Neuronal stem cell (in vitro differentiated cells): Measurements from ENCODE around the gene MTPN.

Experiments used
- DNase-seq: peaks from one replicate; pipeline ENCODE4 v3.0.0-alpha.2; 2013; ENCODE audit warnings: low spot score
- H2AFZ ChIP-seq: one replicate; pipeline ENCODE4 v1.6.1; 2013; ENCODE audit warnings: mild to moderate bottlenecking, low read length, inconsistent platforms
- H2AK5ac ChIP-seq: 2 replicates; pipeline ENCODE4 v1.6.1; 2013; ENCODE audit warnings: low read depth, mild to moderate bottlenecking, inconsistent platforms, low read length, moderate library complexity, mixed read lengths
- H2BK120ac ChIP-seq: 2 replicates; pipeline ENCODE4 v1.6.1; 2013; ENCODE audit warnings: low read depth, mild to moderate bottlenecking, inconsistent platforms, low read length, moderate library complexity, mixed read lengths
- H2BK12ac ChIP-seq: one replicate; pipeline ENCODE4 v1.6.1; 2013; ENCODE audit warnings: low read length, inconsistent platforms
- H2BK15ac ChIP-seq: 2 replicates; pipeline ENCODE4 v1.6.1; 2013; ENCODE audit warnings: mild to moderate bottlenecking, low read length, inconsistent platforms, mixed read lengths
- H2BK5ac ChIP-seq: one replicate; pipeline ENCODE4 v1.6.1; 2013; ENCODE audit warnings: inconsistent platforms, mild to moderate bottlenecking, low read length, moderate library complexity
- H3K14ac ChIP-seq: one replicate; pipeline ENCODE4 v1.6.1; 2013; ENCODE audit warnings: low read length, inconsistent platforms
- H3K18ac ChIP-seq: 2 replicates; pipeline ENCODE4 v1.6.1; 2013; ENCODE audit warnings: low read length, inconsistent platforms
- H3K23ac ChIP-seq: 2 replicates; pipeline ENCODE4 v1.6.1; 2013; ENCODE audit warnings: low read depth, mild to moderate bottlenecking, mixed read lengths, low read length, inconsistent platforms; ENCODE audit not compliant: poor library complexity
- H3K27ac ChIP-seq: replicated peaks from 3 replicates; pipeline ENCODE4 v1.5.1; 2013; ENCODE audit warnings: low read length, inconsistent platforms
- H3K27me3 ChIP-seq, 3 experiments: 2 replicates each; pipeline ENCODE4 v1.6.1; 2013; ENCODE audit warnings: low read length in 3 of 3, mild to moderate bottlenecking in 2 of 3, inconsistent platforms in 1 of 3, low read depth in 1 of 3, mixed read lengths in 1 of 3, moderate library complexity in 1 of 3; ENCODE audit not compliant: control insufficient read depth in 3 of 3, insufficient read depth in 3 of 3
- H3K36me3 ChIP-seq, 2 donors: replicated peaks in 1 of 2; 2 replicates each; pipeline ENCODE4 v1.6.1; 2013; ENCODE audit warnings: low read length in 2 of 2; ENCODE audit not compliant: control insufficient read depth in 2 of 2, insufficient read depth in 2 of 2
- H3K4ac ChIP-seq: 2 replicates; pipeline ENCODE4 v1.6.1; 2013; ENCODE audit warnings: inconsistent platforms, mild to moderate bottlenecking, low read length, moderate library complexity
- H3K4me1 ChIP-seq, 2 donors: 1 replicate in 1 of 2; 2 replicates in 1 of 2; pipeline ENCODE4 v1.6.1; 2013; ENCODE audit warnings: low read length in 2 of 2, low read depth in 1 of 2; ENCODE audit not compliant: control insufficient read depth in 2 of 2, insufficient read depth in 1 of 2
- H3K4me2 ChIP-seq: one replicate; pipeline ENCODE4 v1.6.1; 2013; ENCODE audit warnings: mild to moderate bottlenecking, low read length, inconsistent platforms; ENCODE audit not compliant: insufficient read depth, poor library complexity, severe bottlenecking
- H3K4me3 ChIP-seq, 2 donors: 2 replicates each; pipeline ENCODE4 v1.5.1; 2013; ENCODE audit warnings: low read length in 2 of 2, mild to moderate bottlenecking in 2 of 2, inconsistent platforms in 1 of 2, moderate library complexity in 1 of 2
- H3K79me1 ChIP-seq: one replicate; pipeline ENCODE4 v1.6.1; 2013; ENCODE audit warnings: low read depth, mild to moderate bottlenecking, inconsistent platforms, low read length, moderate library complexity
- H3K9ac ChIP-seq: one replicate; pipeline ENCODE4 v1.6.1; 2013; ENCODE audit warnings: mild to moderate bottlenecking, low read depth, low read length, inconsistent platforms; ENCODE audit not compliant: poor library complexity
- H3K9me3 ChIP-seq, 2 donors: replicated peaks in 1 of 2; 2 replicates each; pipeline versions ENCODE3 to v1.6.1; 2013; ENCODE audit warnings: low read length in 2 of 2, mild to moderate bottlenecking in 2 of 2, inconsistent platforms in 1 of 2, low read depth in 1 of 2, mixed read lengths in 1 of 2, moderate library complexity in 1 of 2; ENCODE audit not compliant: control insufficient read depth in 2 of 2, insufficient read depth in 1 of 2
- H4K8ac ChIP-seq: one replicate; pipeline ENCODE4 v1.6.1; 2013; ENCODE audit warnings: low read depth, mild to moderate bottlenecking, inconsistent platforms, low read length, moderate library complexity
- H4K91ac ChIP-seq: one replicate; pipeline ENCODE4 v1.6.1; 2013; ENCODE audit warnings: low read length, low read depth, mild to moderate bottlenecking, inconsistent platforms; ENCODE audit not compliant: poor library complexity
- WGBS, 2 donors: extraction: QIAGEN DNeasy Blood & Tissue Kit; methylation state at CpG; one replicate each; pipeline ENCODE4 v1.1.7; 2013; ENCODE audit warnings: missing lambda C conversion rate in 2 of 2, mixed read lengths in 1 of 2; ENCODE audit not compliant: insufficient read length in 2 of 2, insufficient replicate concordance in 1 of 2; ENCODE audit errors: extremely low coverage in 2 of 2; 5-methylcytosine and 5-hydroxymethylcytosine counted together

MTPN gene

GRCh38 chr7:135932131-135932530 lies 45.0 kb downstream of the MTPN start:
- Histone ChIP-seq H4K91ac (no peak overlapping the region), H3K9me3 (no peaks in the 10 kb centered on the region), H2AK5ac (no peak overlapping the region), H3K79me1 (no peaks in the 10 kb centered on the region), H4K8ac (no peak overlapping the region), H3K4me2 (no peak overlapping the region), H3K14ac (no peak overlapping the region), H3K27me3 (no peaks in the 10 kb centered on the region), H3K23ac (no peak overlapping the region), H2BK5ac (no peak overlapping the region), H2AFZ (no peak overlapping the region), H3K36me3 (peaks cover 0 to 27% of the 10 kb centered on the region in 2 donors), H2BK12ac (no peak overlapping the region), H3K18ac (no peak overlapping the region), H3K4me1 (peaks cover 0 to 5% of the 10 kb centered on the region in 2 donors), H2BK120ac (no peak overlapping the region), H3K27ac (no peak overlapping the region), H3K4ac (no peak overlapping the region), H3K4me3 (no peak overlapping the region), H3K9ac (no peak overlapping the region), H2BK15ac (no peak overlapping the region)
- WGBS, 2 donors, result no CpG with 5 or more reads among the region's 5 CpGs
- DNase-seq, result no peak

DNA sequence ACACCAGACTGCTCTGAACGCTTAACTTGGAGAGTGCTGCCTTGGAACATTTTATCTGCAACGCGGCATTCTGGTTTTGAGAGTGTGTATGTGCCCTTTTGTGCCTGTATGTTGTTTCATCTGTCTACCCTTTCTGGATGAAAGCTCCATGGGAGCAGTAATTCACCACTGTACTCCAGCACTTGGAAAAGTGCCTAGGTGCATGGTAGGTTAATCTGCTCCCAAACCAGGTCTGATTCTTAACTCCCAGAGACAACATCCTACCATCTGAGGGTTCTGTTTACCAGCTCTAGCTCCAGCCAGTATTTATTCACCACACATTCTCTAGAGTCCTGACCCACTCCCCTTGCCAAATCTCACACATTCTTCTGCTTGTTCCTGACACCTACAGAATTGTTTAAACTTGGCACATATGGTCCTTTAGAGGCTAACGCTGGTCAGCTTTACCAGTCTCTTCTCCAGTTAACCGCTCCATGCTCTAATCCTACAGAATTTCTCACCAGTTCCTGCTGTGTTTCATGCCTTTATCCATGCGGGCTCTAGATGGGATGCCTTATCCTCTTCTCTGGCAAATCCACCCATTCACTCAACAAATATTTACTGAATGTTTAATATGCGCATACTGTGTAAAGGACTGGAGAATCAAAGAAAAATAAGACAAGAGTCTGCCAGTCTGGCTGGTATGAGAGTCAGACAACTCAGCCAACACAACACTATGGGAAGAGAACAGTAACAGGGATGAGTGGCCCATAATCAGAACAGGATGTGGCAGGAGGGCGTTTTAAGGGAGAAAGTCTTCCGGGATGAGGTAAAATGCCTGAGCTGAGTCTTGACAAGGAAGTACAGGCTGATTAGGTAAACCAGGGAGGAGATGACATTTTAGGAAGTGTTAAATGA lies 46.3 kb downstream of the MTPN start:
- Histone ChIP-seq H3K4me2 (no peak overlapping the region), H2AK5ac (no peak overlapping the region), H2BK5ac (no peak overlapping the region), H3K27ac (no peak overlapping the region), H3K9me3 (no peaks in the 10 kb centered on the region), H3K4me1 (peaks cover 0 to 5% of the 10 kb centered on the region in 2 donors), H2BK120ac (no peak overlapping the region), H3K23ac (no peak overlapping the region), H4K8ac (no peak overlapping the region), H2BK12ac (no peak overlapping the region), H3K27me3 (no peaks in the 10 kb centered on the region), H3K9ac (no peak overlapping the region), H4K91ac (no peak overlapping the region), H3K18ac (no peak overlapping the region), H3K36me3 (peaks cover 0 to 29% of the 10 kb centered on the region in 2 donors), H3K79me1 (no peaks in the 10 kb centered on the region), H2AFZ (no peak overlapping the region), H3K4me3 (no peak overlapping the region), H3K14ac (no peak overlapping the region), H3K4ac (no peak overlapping the region), H2BK15ac (no peak overlapping the region)
- DNase-seq, result no peak
- no CpG with 5 or more reads among the region's 9 CpGs for WGBS, 2 donors

DNA sequence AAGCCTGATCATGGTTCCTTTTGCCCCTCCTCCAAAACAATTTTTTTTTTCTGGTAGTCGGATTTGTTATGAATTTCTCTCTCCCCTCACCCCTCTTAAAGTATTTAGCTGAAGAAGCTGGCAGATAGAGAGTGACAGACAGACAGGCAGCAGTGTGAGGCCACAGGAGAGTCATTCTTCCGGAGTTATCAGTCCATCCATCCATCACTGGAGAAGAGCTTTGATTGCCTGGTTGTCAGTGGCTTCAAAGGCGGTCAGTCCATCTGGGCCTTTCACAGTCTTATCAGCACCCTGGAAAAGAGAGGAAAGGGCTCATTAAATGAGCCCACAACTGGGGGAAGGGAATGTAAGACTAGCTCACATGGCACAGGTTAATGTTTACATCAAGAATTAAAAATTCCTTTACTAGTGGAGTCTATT lies 47.4 kb downstream of the MTPN start:
- no CpG with 5 or more reads among the region's 3 CpGs for WGBS, 2 donors
- Histone ChIP-seq H3K18ac (no peak overlapping the region), H3K27me3 (no peaks in the 10 kb centered on the region), H2BK5ac (no peak overlapping the region), H3K4me2 (no peak overlapping the region), H3K4ac (no peak overlapping the region), H2AK5ac (no peak overlapping the region), H3K27ac (no peak overlapping the region), H3K4me1 (peaks cover 0 to 5% of the 10 kb centered on the region in 2 donors), H3K4me3 (no peak overlapping the region), H3K23ac (no peak overlapping the region), H2BK12ac (no peak overlapping the region), H3K14ac (no peak overlapping the region), H4K8ac (no peak overlapping the region), H3K9ac (no peak overlapping the region), H2AFZ (no peak overlapping the region), H4K91ac (no peak overlapping the region), H3K79me1 (no peaks in the 10 kb centered on the region), H3K9me3 (no peaks in the 10 kb centered on the region), H2BK120ac (no peak overlapping the region), H2BK15ac (no peak overlapping the region), H3K36me3 (peaks cover 0 to 29% of the 10 kb centered on the region in 2 donors)
- no peak for DNase-seq

- DNase-seq, result no peak
- Histone ChIP-seq H4K91ac (no peak overlapping the region), H2BK12ac (no peak overlapping the region), H3K4me3 (no peak overlapping the region), H2BK5ac (no peak overlapping the region), H3K27ac (no peak overlapping the region), H2AK5ac (no peak overlapping the region), H3K23ac (no peak overlapping the region), H3K36me3 (peaks cover 0 to 29% of the 10 kb centered on the region in 2 donors), H4K8ac (no peak overlapping the region), H3K27me3 (no peaks in the 10 kb centered on the region), H3K4ac (no peak overlapping the region), H3K9ac (no peak overlapping the region), H2AFZ (no peak overlapping the region), H3K4me1 (peaks cover 0 to 5% of the 10 kb centered on the region in 2 donors), H3K18ac (no peak overlapping the region), H3K14ac (no peak overlapping the region), H3K9me3 (no peaks in the 10 kb centered on the region), H2BK120ac (no peak overlapping the region), H3K4me2 (no peak overlapping the region), H3K79me1 (no peaks in the 10 kb centered on the region), H2BK15ac (no peak overlapping the region)
- WGBS, 2 donors, result no CpG with 5 or more reads among the region's 2 CpGs
These were observed 47.9 kb downstream of the MTPN start for GRCh38 chr7:135929249-135929648.
